Breast epithelium (tissue), 4 donors: ENCODE results near the gene MTMR12. TPM values are rescaled to one million over a fixed set of nuclear protein-coding genes. Genes with fewer than 3 reads are reported as not detected.

Experiments used
- DNase-seq, 2 donors: peaks; one replicate each; pipeline ENCODE4 v3.0.0-alpha.2; 2019; ENCODE audit warnings: low spot score in 2 of 2
- H3K27ac ChIP-seq, 2 donors: fragments of 200-600 bp; sonication (generic) in 1 of 2; one replicate each; pipeline ENCODE4 v1.5.1; 2016 to 2019; ENCODE audit warnings: mild to moderate bottlenecking in 1 of 2
- H3K27me3 ChIP-seq, 2 donors: fragments of 200-600 bp; sonication (generic) in 1 of 2; one replicate each; pipeline versions ENCODE4 v1.5.1 to v1.6.0; 2017 to 2019; ENCODE audit warnings: control low read depth in 1 of 2, mild to moderate bottlenecking in 1 of 2
- H3K36me3 ChIP-seq: fragments of 200-600 bp; one replicate; pipeline ENCODE4 v1.5.1; 2019
- H3K4me1 ChIP-seq, 2 donors: fragments of 200-600 bp; sonication (generic); one replicate each; pipeline ENCODE4 v1.5.1; 2016 to 2019; ENCODE audit warnings: control low read depth in 1 of 2
- H3K4me3 ChIP-seq, 3 donors: fragments of 200-600 bp; sonication (generic); 1 replicate in 2 of 3; 2 replicates in 1 of 3; pipeline ENCODE4 v1.5.1; 2016 to 2019; ENCODE audit warnings: mild to moderate bottlenecking in 3 of 3, moderate library complexity in 2 of 3
- H3K9me3 ChIP-seq, 2 donors: fragments of 200-600 bp; sonication (generic) in 1 of 2; one replicate each; pipeline ENCODE4 v1.5.1; 2016 to 2019; ENCODE audit warnings: control low read depth in 1 of 2
- POLR2A ChIP-seq: fragments of 450-650 bp; IDR thresholded peaks from one replicate; pipeline ENCODE4 v1.6.1; 2016; ENCODE audit warnings: antibody characterized with exemption, mild to moderate bottlenecking, moderate library complexity
- POLR2AphosphoS5 ChIP-seq, 3 donors: sonication (generic); formaldehyde crosslinking; IDR thresholded peaks; one replicate each; pipeline ENCODE4 v1.6.1; 2017; ENCODE audit warnings: antibody characterized with exemption in 3 of 3
- intact Hi-C: fragments of 100-400 bp; cut with DNase I; formaldehyde crosslinking; loops from one replicate; pipeline ENCODE4 v1.15.1; 2023; ENCODE audit warnings: low total_unique reads
- total RNA-seq, 3 donors: library from RNA; depleted of rRNA; stranded (reverse); fragments of >200 nt; gene quantifications; one replicate each; pipeline ENCODE4 v1.1.0, GENCODE V29; 2016
- TF ChIP-seq, protein P1 (sequence below), 3 donors: fragments of 450-650 bp; IDR thresholded peaks; one replicate each; pipeline ENCODE4 v1.5.1; 2016 to 2017; ENCODE audit warnings: antibody characterized with exemption in 3 of 3, mild to moderate bottlenecking in 3 of 3, moderate library complexity in 3 of 3

Gene MTMR12
- total RNA-seq, 3 donors from 2014 or later: 40.0 to 61.3 (median 43.0) TPM

DNA sequence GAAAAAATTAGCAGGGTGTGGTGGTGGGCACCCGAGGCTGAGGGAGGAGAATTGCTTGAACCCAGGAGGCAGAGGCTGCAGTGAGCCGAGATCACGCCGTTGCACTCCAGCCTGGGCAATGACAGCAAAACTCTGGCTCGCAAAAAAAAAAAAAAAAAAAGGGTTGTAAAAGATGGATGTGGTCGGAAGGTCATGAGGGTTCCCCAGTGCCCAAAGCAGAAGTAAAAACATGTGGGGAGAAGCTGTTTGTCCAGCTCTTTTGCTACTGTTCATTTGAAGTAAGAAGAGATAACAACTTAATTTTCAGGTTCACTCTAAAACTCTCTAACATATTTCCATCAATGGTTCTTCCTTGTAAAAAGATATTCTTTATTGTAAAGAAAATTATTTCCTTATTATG lies 81.5 kb downstream of the MTMR12 start:
- no peak for DNase-seq
- TF ChIP-seq, protein P1, sequence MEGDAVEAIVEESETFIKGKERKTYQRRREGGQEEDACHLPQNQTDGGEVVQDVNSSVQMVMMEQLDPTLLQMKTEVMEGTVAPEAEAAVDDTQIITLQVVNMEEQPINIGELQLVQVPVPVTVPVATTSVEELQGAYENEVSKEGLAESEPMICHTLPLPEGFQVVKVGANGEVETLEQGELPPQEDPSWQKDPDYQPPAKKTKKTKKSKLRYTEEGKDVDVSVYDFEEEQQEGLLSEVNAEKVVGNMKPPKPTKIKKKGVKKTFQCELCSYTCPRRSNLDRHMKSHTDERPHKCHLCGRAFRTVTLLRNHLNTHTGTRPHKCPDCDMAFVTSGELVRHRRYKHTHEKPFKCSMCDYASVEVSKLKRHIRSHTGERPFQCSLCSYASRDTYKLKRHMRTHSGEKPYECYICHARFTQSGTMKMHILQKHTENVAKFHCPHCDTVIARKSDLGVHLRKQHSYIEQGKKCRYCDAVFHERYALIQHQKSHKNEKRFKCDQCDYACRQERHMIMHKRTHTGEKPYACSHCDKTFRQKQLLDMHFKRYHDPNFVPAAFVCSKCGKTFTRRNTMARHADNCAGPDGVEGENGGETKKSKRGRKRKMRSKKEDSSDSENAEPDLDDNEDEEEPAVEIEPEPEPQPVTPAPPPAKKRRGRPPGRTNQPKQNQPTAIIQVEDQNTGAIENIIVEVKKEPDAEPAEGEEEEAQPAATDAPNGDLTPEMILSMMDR (IDR thresholded peaks at IDR 0.05): no peak
- no peak for TF ChIP-seq POLR2A
- TF ChIP-seq POLR2AphosphoS5 (IDR thresholded peaks at IDR 0.05): no peak
- Histone ChIP-seq H3K36me3 (no peaks in the 10 kb centered on the region), H3K27ac (no peak overlapping the region), H3K9me3 (no peaks in the 10 kb centered on the region), H3K4me1 (peaks cover 0 to 18% of the 10 kb centered on the region in 2 donors), H3K4me3 (no peak overlapping the region), H3K27me3 (no peaks in the 10 kb centered on the region)
- intact Hi-C loops: loop anchor here (10.0 kb wide), 1 partner anchor 84 kb away; the partner anchor contains the start of gene MTMR12

DNA sequence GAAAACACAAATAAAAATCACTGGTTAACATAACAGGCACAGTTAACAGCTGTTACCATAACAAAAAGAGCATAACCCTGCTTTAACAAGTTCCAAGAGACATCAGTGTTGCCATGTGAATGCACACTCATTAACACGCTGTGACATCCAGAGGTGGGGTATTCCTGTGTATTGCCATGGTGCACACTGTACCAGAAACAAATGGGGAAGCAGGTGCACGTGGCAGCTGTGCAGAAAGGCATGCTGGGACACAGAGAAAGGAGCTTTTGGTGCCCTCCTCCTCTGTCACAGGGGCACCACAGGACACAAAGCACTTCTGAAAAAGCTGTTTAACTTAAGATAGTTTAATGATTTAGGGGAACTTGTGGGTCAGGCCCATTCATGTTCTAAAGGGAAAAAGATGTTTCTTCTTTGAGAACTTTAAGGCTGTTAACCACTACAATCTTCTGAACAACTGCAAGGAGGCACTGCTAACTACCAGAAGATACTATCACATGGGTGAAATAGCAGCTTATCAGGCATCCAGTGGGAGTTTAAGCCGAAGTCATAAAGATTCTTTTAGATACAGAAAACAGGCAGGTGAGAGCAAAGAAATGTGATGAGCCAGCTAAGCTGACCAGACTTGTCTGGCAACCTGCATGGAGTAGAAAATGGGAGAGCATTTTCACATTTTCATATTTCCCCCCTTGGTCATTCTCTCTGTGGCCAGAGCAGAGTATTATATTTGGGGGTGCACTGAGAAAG lies 82.2 kb downstream of the MTMR12 start:
- intact Hi-C loops: loop anchor here (10.0 kb wide), 1 partner anchor 84 kb away; the partner anchor contains the start of gene MTMR12
- no peaks in the 10 kb centered on the region for H3K9me3 ChIP-seq
- H3K4me3 ChIP-seq: no peak overlapping the region
- DNase-seq: no peak
- H3K27me3 ChIP-seq: no peaks in the 10 kb centered on the region
- H3K36me3 ChIP-seq: no peaks in the 10 kb centered on the region
- TF ChIP-seq POLR2A: no peak
- no peak for TF ChIP-seq POLR2AphosphoS5 (IDR thresholded peaks at IDR 0.05)
- TF ChIP-seq, protein P1 (IDR thresholded peaks at IDR 0.05): no peak
- H3K4me1 ChIP-seq: peaks cover 0 to 18% of the 10 kb centered on the region in 2 donors
- peak overlapping the region in 1 of 2 donors; percentile 25 for H3K27ac ChIP-seq

DNA sequence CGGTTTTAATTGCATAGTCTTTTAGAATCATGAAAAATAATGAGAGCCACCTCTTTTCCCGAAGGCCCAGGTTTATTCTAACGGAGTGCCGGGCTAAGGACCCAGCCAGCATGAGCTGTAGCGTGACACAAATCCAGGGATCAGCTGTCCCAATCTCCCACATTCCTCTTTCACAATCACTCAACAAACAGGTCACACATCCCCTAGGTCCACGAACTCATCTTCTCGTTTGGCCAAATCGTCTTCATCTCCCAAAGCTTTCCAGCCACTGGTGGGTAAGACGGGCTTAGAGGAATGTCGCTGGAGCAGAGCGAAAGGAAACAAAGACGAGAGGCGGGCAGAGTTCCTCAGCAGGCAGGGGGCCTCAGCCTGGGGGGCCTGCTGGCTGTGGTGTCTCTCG lies 83.2 kb downstream of the MTMR12 start:
- TF ChIP-seq, protein P1 (IDR thresholded peaks at IDR 0.05): no peak
- TF ChIP-seq POLR2AphosphoS5 (IDR thresholded peaks at IDR 0.05) (no peak), POLR2A (no peak)

DNA sequence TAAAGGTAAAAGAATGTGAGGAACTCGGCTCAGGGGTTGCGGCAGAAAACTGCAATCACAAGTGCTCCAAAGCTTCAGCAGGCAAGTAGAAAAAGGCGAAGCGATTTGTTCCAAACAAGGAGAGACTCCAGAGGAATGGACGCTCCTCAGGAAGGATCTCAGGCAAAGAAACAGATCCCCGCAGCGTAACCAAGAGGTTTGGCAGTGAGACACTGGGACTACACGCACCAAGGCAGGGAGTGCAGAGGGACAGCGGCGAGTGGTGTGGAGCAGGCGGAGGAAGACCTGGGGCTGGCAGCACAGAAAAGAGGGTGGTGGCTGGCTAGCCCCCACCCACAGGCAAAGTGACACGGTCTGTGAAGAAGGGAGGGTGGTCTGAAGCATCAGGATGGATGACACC lies 83.9 kb downstream of the MTMR12 start:
- Histone ChIP-seq H3K9me3 (no peaks in the 10 kb centered on the region), H3K4me3 (no peak overlapping the region), H3K4me1 (peaks cover 0 to 7% of the 10 kb centered on the region in 2 donors), H3K27ac (no peak overlapping the region), H3K27me3 (no peaks in the 10 kb centered on the region), H3K36me3 (no peaks in the 10 kb centered on the region)
- intact Hi-C loops: no loop called here
- TF ChIP-seq POLR2AphosphoS5 (IDR thresholded peaks at IDR 0.05): no peak
- TF ChIP-seq, protein P1 (IDR thresholded peaks at IDR 0.05): no peak
- no peak for TF ChIP-seq POLR2A
- DNase-seq: no peak

More for the DNA sequence above, 83.2 kb downstream of the MTMR12 start:
- no peak overlapping the region for H3K27ac ChIP-seq
- no peak overlapping the region for H3K4me3 ChIP-seq
- H3K4me1 ChIP-seq: peaks cover 0 to 13% of the 10 kb centered on the region in 2 donors
- H3K9me3 ChIP-seq: no peaks in the 10 kb centered on the region
- no peak for DNase-seq
- no peaks in the 10 kb centered on the region for H3K27me3 ChIP-seq
- no peaks in the 10 kb centered on the region for H3K36me3 ChIP-seq
- intact Hi-C loops: no loop called here

DNA sequence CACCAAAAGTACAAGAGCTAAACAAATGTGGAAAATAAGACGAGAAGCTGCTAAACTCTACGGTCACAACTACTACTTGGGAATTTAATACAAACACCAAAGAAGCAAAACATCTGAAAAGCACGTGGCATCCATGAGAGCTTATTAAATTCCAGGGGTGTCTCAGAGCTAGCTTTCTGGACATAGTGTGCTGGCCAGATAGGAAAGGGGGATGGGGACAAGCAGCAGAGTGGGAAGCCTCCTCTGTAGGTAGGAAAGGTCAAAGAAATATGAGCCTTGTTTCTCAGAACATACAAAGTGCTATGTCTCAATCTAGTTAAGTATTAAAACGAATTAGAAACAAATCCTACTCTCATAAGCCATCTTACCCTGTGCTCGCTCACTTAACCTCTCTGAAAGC lies 87.3 kb downstream of the MTMR12 start:
- no peaks in the 10 kb centered on the region for H3K4me1 ChIP-seq
- no peak for DNase-seq
- no peaks in the 10 kb centered on the region for H3K36me3 ChIP-seq
- intact Hi-C loops: no loop called here
- TF ChIP-seq POLR2AphosphoS5 (IDR thresholded peaks at IDR 0.05): no peak
- no peak for TF ChIP-seq POLR2A
- TF ChIP-seq, protein P1 (IDR thresholded peaks at IDR 0.05): no peak
- no peaks in the 10 kb centered on the region for H3K9me3 ChIP-seq
- H3K4me3 ChIP-seq: no peak overlapping the region
- H3K27me3 ChIP-seq: no peaks in the 10 kb centered on the region
- peak overlapping the region; percentile 42 to 60 for H3K27ac ChIP-seq
